NCI-H1048 (cell line): ENCODE measurements around the gene SPIN1.

Experiments
- DNase-seq: peaks from one replicate; lab custom pipeline; 2025; lab: John Stamatoyannopoulos, UW

SPIN1 gene

DNA sequence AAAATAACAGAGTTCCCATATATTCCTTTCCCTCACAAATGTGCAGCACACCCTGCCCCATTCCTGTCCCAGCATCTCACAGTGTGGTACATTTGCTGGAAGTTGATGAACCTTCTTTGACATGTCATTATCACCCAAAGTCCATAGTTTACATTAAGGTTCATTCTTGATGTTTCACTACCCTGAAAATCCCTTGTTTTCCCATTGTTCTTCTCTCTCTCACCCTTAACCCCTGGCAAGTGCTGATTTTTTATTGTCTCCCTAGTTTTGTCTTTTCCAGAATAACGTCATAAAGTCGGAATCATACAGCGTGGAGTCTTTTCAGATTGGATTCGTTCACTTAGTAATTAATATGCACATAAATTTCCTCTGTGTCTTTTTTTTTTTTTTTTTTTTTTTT is 48.1 kb downstream of the SPIN1 start:
- DNase-seq, result no peak

GRCh38 chr9:88437210-88438146 is 49.2 kb downstream of the SPIN1 start:
- DNase-seq, result no peak

- no peak for DNase-seq
Observed at GRCh38 chr9:88438811-88439210, 50.6 kb downstream of the SPIN1 start.

GRCh38 chr9:88441301-88442007 is 53.2 kb downstream of the SPIN1 start:
- no peak for DNase-seq

GRCh38 chr9:88443480-88444113 is 55.4 kb downstream of the SPIN1 start:
- DNase-seq, result no peak

DNA sequence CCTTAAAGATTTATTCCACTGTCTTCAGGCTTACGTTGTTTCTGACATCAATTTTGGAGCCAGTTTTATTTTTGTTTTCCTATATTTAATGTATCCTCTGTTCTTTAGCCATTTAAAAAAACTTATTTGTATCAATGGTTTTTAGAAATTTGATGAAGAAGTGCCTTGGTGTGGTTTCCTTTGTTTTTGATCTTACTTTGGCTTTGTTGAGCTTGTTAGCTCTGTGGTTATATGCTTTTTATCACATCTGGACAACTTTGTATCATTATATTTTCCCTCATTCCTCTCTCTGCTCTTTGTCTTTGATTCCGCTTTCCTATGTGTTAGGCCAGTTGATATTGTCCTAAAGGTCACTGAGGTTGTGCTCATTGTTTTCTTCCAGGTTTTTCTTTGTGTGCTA is 58.5 kb downstream of the SPIN1 start:
- no peak for DNase-seq

DNA sequence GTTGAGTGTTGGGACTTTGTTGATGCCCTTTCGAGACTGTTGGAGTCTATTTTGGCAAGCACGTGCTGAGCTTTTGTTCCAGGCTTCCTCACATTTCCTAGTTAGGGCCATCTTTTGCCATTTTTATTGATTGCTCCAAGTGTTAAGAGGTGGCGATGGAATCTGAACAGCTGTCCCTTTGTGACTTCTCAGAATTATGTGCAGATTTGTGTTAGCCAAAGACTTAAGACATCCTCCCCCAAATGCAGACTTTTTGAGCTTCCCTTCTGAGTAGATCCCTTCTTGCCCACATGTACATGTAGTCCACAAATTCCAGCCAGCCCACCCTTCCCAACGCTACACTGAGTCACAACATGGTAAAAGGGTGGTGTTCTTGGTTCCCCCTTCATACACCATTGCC is 59.2 kb downstream of the SPIN1 start:
- no peak for DNase-seq

GRCh38 chr9:88451160-88451559 is 62.9 kb downstream of the SPIN1 start:
- no peak for DNase-seq

- no peak for DNase-seq
Observed at GRCh38 chr9:88458716-88459465, 70.6 kb downstream of the SPIN1 start.

- no peak for DNase-seq
Observed at GRCh38 chr9:88460587-88461332, 72.5 kb downstream of the SPIN1 start.

GRCh38 chr9:88462191-88462590 is 73.9 kb downstream of the SPIN1 start:
- DNase-seq, result no peak

- no peak for DNase-seq
Observed at GRCh38 chr9:88464851-88465250, 76.6 kb downstream of the SPIN1 start.

DNA sequence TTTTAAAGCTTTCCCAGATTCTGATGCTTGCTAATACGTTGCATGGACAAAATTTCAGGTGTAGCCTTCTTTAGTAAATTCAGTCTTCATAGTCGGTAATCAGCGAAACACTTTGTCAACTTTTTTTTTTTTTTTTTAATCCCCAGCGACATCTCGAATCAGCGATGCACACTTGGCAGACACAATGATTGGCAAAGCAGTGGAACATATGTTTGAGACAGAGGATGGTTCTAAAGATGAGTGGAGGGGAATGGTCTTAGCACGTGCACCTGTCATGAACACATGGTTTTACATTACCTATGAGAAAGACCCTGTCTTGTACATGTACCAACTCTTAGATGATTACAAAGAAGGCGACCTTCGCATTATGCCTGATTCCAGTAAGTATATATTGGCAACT is 80.0 kb downstream of the SPIN1 start:
- no peak for DNase-seq

DNA sequence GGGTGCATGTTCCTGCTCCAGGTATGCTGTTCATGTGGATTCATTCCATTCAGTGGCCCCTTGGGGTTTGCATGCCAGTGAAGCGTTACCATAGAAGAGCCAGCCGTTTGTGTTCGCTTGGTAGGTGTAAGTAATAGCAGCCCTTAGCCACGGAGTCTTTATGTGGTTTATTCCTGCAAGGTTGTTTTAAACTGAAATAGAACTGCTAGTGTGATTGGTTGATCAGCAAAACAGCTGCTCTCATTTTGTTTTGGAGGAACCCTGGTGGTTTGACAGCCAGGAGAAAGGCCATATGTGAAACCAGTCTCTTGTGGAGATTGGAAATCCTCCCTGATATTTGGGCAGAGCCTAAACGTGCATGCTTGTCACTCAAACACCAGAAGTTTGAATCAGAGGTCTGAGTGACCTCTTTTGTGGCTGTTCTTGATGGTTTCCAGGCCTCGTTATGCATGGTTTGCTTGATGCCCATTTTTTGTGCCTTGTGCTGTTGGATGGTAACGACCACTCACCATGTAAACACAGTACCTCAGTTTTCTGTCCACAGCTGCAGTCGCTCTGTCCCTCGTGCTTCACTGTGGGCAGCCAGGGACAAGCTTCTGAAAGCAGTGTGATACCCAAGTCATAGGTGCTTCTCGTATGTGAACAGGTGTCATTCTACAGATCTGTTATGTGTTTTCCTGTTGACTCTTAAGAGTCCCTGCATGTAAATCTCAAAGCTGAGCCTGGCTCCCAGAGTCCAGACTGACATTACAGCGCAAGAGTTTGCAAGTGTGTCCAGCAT is 88.4 kb downstream of the SPIN1 start:
- DNase-seq, result no peak

DNA sequence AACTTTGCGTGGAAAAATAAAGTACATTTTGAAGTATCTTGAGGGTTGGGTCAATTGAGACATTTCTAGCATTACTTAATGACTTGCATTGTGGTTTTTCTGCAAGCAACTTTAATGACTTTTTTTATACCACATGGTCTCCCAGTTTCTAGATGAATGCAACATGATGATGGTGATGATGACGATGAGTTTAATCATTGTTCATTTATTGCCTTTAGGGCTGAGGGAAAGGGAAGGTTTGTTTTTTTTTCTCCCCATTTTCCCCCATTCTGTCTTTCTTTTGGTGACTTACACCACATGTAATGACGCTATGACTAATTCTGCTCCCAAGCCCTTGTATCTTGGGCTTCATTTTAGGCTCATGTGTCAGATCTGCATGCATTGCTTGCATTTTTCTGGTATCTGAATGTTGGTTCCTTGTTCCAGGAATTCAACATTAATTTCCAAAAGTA is 89.1 kb downstream of the SPIN1 start:
- DNase-seq, result no peak

DNA sequence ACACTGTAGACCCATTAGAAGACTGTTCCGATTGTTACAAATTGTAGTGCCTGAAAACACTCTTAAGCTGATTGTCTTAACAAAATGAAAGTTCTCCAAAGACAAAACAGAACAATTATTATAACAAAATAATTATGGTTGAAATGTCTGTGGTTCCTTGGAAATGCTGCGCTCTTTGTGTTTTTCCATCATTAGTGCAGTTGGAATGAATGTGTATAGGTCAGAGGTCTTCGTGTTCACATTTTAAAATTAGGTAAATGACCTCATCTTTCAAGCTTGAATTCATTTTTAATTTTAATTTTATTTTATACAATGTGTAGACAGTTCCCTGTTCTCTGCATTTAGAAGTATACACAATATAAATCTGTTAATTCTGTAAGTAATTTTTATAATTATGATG is 90.0 kb downstream of the SPIN1 start:
- no peak for DNase-seq

GRCh38 chr9:88481933-88482332 is 93.7 kb downstream of the SPIN1 start:
- DNase-seq, result no peak

DNA sequence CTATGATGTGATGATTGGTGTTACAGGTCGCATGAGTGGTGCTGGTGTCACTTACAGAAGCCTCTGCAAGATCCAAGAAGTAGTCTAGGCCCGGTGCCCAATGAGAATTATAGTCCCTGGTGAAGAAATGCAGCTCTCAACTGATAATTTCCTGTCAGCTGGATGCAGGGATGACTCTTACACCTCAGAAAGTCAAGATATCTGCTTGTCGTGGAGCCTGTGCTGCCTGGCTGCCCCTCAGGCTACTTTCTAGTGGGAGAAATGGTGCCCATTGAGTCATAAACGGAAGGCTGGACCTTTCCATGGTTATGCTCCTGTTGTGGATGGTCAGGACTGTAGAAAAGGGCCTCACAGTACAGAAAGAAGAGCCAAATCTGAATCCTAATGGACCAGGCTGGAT is 99.9 kb downstream of the SPIN1 start:
- no peak for DNase-seq

GRCh38 chr9:88494983-88495721 is 106.9 kb downstream of the SPIN1 start:
- no peak for DNase-seq

GRCh38 chr9:88497224-88497623 is 109.0 kb downstream of the SPIN1 start:
- no peak for DNase-seq
